GM12892 (cell line): Measurements from ENCODE around the gene NUMA1.

Source experiments
- POLR2AphosphoS5 ChIP-seq: IDR thresholded peaks from 2 replicates; pipeline ENCODE4 v1.6.1; 2011; ENCODE audit warnings: low read depth, low read length, control low read depth
- TAF1 ChIP-seq: IDR thresholded peaks from 2 replicates; pipeline ENCODE4 v1.6.1; 2011; ENCODE audit warnings: low read depth, mild to moderate bottlenecking, control low read depth, low read length, borderline replicate concordance

GRCh38 chr11:71999362-71999761, 81.0 kb downstream of the NUMA1 start:
- TF ChIP-seq TAF1 (no peak), POLR2AphosphoS5 (no peak)
